ENCODE results near the gene CWC27.

The CWC27 gene

GRCh38 chr5:64765804-64766504 is 2.8 kb upstream of the CWC27 start:
- in situ Hi-C loops (cut with HindIII; ENCODE audit: low pct_unique_long_range_greater_than_20kb, low sequenced_read_pairs), result no loop called here
- no peak for TF ChIP-seq JUND (IDR thresholded peaks at IDR 0.05; ENCODE audit: low read depth)

GRCh38 chr5:64766941-64767340 is 1.8 kb upstream of the CWC27 start:
- no peak for TF ChIP-seq JUND (IDR thresholded peaks at IDR 0.05; ENCODE audit: low read depth)
- in situ Hi-C loops (cut with HindIII; ENCODE audit: low pct_unique_long_range_greater_than_20kb, low sequenced_read_pairs), result no loop called here
- DNase-seq (ENCODE audit: low read depth in 1 of 2, low spot score in 1 of 2), result no peak

More at GRCh38 chr5:64765804-64766504, 2.8 kb upstream of the CWC27 start:
- DNase-seq (ENCODE audit: low read depth in 1 of 2, low spot score in 1 of 2), result no peak

GRCh38 chr5:64767959-64768357 is 772 bp upstream of the CWC27 start:
- no peak for TF ChIP-seq JUND (IDR thresholded peaks at IDR 0.05; ENCODE audit: low read depth)
- no peak for DNase-seq (ENCODE audit: low read depth in 1 of 2, low spot score in 1 of 2)
- in situ Hi-C loops (cut with HindIII; ENCODE audit: low pct_unique_long_range_greater_than_20kb, low sequenced_read_pairs), result no loop called here

GRCh38 chr5:64769855-64770254 is 1.1 kb downstream of the CWC27 start:
- TF ChIP-seq JUND (IDR thresholded peaks at IDR 0.05; ENCODE audit: low read depth), result no peak
- in situ Hi-C loops (cut with HindIII; ENCODE audit: low pct_unique_long_range_greater_than_20kb, low sequenced_read_pairs), result no loop called here
- no peak for DNase-seq (ENCODE audit: low read depth in 1 of 2, low spot score in 1 of 2)

GRCh38 chr5:64771736-64772135 is 3.0 kb downstream of the CWC27 start:
- in situ Hi-C loops (cut with HindIII; ENCODE audit: low pct_unique_long_range_greater_than_20kb, low sequenced_read_pairs), result no loop called here
- no peak for DNase-seq (ENCODE audit: low read depth in 1 of 2, low spot score in 1 of 2)
- TF ChIP-seq JUND (IDR thresholded peaks at IDR 0.05; ENCODE audit: low read depth), result no peak

GRCh38 chr5:64773533-64773932 is 4.8 kb downstream of the CWC27 start:
- no peak for DNase-seq (ENCODE audit: low read depth in 1 of 2, low spot score in 1 of 2)
- TF ChIP-seq JUND (IDR thresholded peaks at IDR 0.05; ENCODE audit: low read depth), result no peak
- in situ Hi-C loops (cut with HindIII; ENCODE audit: low pct_unique_long_range_greater_than_20kb, low sequenced_read_pairs), result no loop called here

GRCh38 chr5:64775291-64775690 is 6.6 kb downstream of the CWC27 start:
- no peak for TF ChIP-seq JUND (IDR thresholded peaks at IDR 0.05; ENCODE audit: low read depth)
- in situ Hi-C loops (cut with HindIII; ENCODE audit: low pct_unique_long_range_greater_than_20kb, low sequenced_read_pairs), result no loop called here

GRCh38 chr5:64784451-64785025 is 15.8 kb downstream of the CWC27 start:
- TF ChIP-seq JUND (IDR thresholded peaks at IDR 0.05; ENCODE audit: low read depth), result no peak
- DNase-seq (ENCODE audit: low read depth in 1 of 2, low spot score in 1 of 2), result peak in 1 of 2 experiments; percentile 84
- in situ Hi-C loops (cut with HindIII; ENCODE audit: low pct_unique_long_range_greater_than_20kb, low sequenced_read_pairs), result no loop called here

More at GRCh38 chr5:64775291-64775690, 6.6 kb downstream of the CWC27 start:
- DNase-seq (ENCODE audit: low read depth in 1 of 2, low spot score in 1 of 2), result no peak

- TF ChIP-seq JUND (IDR thresholded peaks at IDR 0.05; ENCODE audit: low read depth), result no peak
- in situ Hi-C loops (cut with HindIII; ENCODE audit: low pct_unique_long_range_greater_than_20kb, low sequenced_read_pairs), result no loop called here
- no peak for DNase-seq (ENCODE audit: low read depth in 1 of 2, low spot score in 1 of 2)
These were observed 17.6 kb downstream of the CWC27 start for GRCh38 chr5:64786372-64786771.

- DNase-seq (ENCODE audit: low read depth in 1 of 2, low spot score in 1 of 2), result no peak
- in situ Hi-C loops (cut with HindIII; ENCODE audit: low pct_unique_long_range_greater_than_20kb, low sequenced_read_pairs), result no loop called here
These were observed 19.4 kb downstream of the CWC27 start for GRCh38 chr5:64788156-64788555.

GRCh38 chr5:64789457-64789856 is 20.7 kb downstream of the CWC27 start:
- no peak for DNase-seq (ENCODE audit: low read depth in 1 of 2, low spot score in 1 of 2)
- no peak for TF ChIP-seq JUND (IDR thresholded peaks at IDR 0.05; ENCODE audit: low read depth)
- in situ Hi-C loops (cut with HindIII; ENCODE audit: low pct_unique_long_range_greater_than_20kb, low sequenced_read_pairs), result no loop called here

More at GRCh38 chr5:64788156-64788555, 19.4 kb downstream of the CWC27 start:
- no peak for TF ChIP-seq JUND (IDR thresholded peaks at IDR 0.05; ENCODE audit: low read depth)

GRCh38 chr5:64790210-64790609 is 21.5 kb downstream of the CWC27 start:
- TF ChIP-seq JUND (IDR thresholded peaks at IDR 0.05; ENCODE audit: low read depth), result no peak
- DNase-seq (ENCODE audit: low read depth in 1 of 2, low spot score in 1 of 2), result no peak
- in situ Hi-C loops (cut with HindIII; ENCODE audit: low pct_unique_long_range_greater_than_20kb, low sequenced_read_pairs), result no loop called here

- no peak for DNase-seq (ENCODE audit: low read depth in 1 of 2, low spot score in 1 of 2)
- in situ Hi-C loops (cut with HindIII; ENCODE audit: low pct_unique_long_range_greater_than_20kb, low sequenced_read_pairs), result no loop called here
- no peak for TF ChIP-seq JUND (IDR thresholded peaks at IDR 0.05; ENCODE audit: low read depth)
These were observed 23.7 kb downstream of the CWC27 start for GRCh38 chr5:64792469-64792868.

Measured in T47D (cell line).